Central memory CD4-positive, alpha-beta T cell (primary cell): ENCODE data around the gene SUB1.
"Not testable (repeated sequence)": the region's sequence is repeated elsewhere in the genome, so short reads cannot be mapped to it uniquely, and the experiment has no call there.

ENCODE experiments used
- DNase-seq: peaks from one replicate; pipeline ENCODE4 v3.0.0; 2022

Gene SUB1

DNA sequence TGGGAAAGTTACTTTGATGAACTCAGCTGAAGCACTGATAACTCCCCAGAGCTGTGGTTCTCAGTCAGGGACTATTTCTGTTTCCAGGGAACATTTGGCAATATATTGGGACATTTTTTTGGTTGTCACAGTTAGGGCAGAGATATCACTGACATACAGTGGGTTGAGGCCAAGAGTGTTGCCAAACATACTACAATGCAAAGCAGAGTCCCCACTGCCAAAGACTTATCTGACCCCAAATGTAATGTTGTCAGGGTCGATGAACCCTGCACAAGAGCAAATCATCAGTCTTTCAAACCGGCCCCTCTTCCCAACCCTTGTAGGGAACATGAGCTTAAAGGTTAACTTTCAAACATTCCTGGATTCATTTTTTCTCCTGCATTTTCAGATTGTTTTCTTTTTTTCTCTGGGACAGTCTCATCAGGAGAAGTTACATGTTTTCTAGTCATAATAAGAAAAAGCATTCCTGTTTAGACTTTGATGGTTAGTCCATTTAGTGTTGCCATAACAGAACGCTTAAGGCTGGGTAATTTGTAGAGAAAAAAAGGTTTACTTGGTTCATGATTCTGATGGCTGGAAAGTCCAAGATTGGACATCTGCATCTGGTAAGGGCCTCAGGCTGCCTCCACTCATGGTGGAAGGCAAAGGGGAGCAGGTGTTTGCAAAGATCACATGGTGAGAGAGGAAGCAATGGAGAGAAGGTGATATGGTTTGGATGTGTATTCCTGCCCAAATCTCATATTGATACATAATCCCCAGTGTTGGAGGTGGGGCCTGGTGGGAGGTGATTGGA is 18.8 kb upstream of the SUB1 start:
- DNase-seq = no peak

DNA sequence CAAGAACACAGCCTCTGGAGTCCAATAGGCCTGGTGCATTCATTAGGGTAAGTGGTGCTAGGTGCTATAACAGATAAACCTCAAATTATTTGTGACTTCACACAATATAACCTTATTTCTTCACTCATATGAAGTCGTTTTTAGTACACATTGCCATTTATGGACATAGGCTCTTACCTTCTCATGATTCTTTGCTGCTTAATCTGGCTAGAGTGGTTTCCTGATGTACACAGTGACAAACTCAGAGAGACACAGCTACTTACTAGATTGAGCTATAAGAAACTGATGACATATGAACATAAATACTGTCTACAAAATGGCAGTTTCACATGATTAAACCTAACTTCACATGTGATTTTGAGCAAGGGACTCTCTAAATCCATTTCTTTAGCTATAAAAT is 14.2 kb upstream of the SUB1 start:
- no peak for DNase-seq

DNA sequence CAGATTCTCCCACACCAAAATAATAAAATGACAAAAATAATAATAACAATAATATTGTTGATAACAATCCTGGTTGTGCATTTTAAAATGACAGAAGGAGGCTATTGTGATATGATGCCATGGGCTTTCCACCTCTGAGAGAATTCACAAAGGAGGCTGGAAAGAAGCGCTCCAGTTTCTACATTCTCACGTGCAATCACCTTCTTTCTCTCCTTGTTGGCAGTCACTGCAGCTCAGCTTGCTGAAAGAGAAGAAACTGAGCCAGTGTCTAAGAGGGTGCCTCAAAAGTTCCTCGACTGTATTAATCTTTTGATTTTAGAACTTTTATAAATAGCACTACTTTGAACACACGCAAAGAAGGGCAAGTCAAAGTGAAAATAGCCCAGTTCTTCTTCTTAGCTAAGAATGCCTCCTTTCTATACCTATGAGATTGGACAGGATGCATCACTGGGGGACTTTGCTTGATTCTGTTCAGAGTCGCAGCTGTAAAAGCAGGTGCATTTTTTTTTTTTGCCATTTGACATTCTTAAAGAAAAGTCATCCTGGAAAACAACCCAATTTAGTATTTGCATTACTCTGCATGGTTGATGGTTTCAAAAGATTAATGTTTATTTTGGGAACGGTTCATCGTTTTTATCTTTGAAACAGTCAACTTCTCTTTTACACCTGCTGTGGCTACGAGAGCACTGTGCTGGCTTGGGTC is 12.4 kb upstream of the SUB1 start:
- DNase-seq = no peak

DNA sequence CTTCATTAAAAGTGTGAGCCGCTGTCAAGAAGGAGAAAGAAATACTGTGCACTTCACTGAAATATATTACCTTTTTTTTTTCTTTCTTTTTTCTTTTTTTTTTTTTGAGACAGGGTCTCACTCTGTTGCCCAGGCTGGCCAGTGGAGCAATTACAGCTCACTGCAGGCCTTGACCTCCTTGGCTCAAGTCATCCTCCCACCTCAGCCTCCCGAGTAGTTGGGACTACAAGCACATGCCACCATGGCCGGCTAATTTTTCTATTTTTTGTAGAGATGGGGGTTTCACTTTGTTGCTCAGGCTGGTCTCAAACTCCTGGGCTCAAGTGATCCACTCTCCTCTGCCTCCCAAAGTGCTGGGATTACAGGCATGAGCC is 11.9 kb upstream of the SUB1 start:
- not testable (repeated sequence) for DNase-seq

DNA sequence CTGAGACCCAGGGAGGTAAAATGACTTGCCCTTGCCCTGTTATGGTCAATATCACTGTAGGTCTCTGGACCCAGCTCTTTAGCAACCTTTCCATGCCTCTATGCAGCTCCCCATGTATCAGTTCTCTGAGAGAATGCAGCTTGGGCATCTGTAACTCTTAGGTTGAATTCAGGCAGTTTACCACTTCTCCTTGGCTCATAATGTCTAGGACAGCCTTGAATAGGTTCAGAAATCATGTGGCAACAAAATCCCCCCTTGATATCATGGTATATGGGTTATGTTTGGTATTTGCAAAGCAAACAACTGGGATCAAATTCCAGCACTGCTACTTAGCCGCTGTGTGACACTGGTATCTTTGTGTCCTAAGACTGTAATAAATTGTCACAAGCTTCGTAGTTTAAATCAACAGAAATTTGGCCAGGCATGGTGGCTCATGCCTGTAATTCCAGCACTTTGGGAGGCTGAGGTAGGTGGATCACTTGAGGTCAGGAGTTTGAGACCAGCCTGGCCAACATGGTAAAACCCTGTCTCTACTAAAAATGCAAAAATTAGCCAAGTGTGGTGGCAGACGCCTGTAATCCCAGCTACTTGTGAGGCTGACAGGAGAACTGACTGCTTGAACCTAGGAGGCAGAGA is 10.7 kb upstream of the SUB1 start:
- no peak for DNase-seq

DNA sequence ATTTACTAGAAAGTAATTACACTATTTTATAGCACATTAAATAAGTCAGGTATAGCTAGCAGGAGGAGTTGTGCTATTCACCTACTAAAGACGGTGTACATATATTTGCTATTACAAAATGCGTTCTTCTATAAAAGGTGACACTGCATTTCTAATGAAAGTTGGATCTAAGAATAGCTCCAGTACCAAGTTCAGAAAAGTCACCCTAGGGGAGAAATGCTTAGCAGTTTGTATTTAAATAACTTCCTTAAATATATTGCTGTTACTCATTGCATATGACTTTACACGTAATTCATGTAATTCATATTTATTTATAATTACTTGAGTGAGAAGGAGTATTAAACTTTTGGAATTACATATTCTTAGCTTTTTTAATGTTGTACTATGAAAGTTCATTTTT is 7.0 kb upstream of the SUB1 start:
- DNase-seq = no peak

DNA sequence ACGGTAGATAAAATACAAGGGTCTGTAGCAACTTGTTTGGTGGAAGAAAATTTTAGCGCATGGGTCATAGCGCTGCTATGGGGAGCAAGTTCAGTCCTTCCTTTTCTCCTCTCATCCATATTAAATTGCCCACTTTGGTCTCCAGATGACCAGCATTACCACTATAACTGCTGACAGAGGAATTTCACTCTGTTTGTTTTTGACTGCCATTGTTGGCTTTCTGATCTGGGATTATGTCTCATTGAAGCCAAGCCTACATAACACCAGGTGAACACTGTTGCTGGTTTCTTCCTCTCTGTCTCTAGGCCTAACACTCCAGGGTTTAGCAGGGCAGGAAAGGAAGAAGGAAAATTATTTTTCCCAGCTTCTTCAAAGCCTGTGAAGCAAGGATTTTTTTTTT is 6.6 kb upstream of the SUB1 start:
- no peak for DNase-seq

DNA sequence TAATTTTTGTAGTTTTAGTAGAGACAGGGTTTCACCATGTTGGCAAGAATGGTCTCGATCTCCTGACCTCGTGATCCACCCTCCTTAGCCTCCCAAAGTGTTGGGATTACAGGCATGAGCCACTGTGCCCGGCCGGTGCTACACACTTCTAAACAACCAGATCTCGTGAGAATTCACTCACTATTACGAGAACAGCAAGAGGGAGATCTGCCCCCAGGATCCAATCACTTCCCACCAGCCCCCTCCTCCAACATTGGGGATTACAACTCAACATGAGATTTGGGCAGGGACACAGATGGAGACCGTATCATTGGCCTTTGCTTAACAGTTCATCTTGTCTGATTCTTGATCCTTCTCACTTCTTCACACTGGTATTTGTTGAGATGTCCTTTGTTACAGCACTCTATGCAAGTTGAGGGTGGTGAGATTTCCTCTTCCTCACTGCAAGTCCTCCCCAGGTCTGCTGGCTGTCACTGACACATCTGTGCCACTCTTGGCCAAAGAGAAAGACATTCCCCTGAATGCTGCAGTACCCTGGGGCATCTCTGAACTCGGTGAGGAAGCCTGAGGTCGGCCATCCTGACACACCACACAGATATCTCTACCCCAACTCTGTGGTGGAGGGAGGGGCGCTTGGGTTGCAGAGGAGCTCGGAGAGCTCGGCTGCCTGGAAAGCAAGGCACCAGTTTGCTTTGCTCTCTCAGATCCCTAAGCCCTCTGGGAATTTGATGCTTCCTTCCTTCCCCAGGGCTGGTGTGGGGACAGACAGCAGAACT is 4.2 kb upstream of the SUB1 start:
- no peak for DNase-seq

DNA sequence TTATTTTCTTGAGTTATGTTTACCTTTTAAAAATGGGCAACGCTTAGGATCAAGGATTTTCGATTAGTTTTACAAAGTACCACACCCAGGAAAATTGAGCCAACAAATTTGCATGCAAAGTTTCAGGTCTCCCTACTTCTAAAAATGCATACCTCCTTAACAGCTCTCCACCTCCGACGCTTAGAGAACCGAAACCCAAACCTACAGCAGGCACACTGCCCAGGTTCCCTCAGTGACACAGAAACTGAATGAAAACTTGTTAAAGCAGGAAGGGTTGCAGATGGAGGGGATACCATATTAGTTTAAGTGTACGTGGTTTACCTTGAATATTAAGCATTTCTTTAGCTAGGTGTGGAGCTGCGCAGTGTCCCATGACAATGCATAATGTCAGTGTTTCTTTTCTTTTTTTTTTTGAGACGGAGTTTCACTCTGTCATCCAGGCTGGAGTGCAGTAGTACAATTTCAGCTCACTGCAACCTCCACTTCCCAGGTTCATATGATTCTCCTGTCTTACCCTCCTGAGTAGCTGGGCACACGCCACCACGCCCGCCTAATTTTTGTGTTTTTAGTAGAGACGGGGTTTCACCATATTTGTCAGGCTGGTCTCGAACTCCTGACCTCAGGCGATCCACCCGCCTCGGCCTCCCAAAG is 1.6 kb upstream of the SUB1 start:
- peak; percentile 42 for DNase-seq

DNA sequence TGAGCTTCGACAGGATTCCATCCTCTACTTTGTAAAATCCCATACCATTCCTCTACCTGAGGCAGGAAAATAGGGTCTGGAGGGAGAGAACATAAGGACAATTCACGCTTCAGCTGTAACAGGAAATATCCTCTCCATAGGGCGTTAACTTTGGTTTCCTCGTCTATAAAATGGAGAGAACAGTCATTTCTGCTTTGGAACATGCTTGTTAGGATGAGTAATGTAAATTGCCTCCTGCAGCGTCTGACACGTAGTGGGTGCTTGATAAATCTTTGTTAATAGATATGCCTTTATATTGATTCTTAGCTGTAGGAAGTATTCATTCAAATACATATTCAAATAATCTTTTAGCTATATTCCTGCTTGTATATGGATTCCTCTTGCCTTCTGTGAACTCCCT is 711 bp upstream of the SUB1 start:
- no peak for DNase-seq

DNA sequence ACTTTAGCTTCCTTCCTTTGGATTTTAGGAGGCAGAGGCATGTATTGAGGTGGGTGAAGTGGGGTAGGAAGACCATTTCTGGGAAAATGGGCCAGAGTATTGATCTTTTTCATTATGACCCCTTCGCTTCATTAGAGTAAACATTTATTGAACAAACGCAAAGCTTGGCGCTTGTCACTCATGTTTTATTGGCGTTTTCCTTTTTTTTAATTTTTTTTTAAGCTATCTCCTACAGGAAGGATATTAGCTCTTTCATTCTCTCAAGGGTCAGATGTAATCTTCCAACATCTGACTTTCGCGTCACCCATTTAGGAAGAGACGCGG is 273 bp upstream of the SUB1 start:
- no peak for DNase-seq

DNA sequence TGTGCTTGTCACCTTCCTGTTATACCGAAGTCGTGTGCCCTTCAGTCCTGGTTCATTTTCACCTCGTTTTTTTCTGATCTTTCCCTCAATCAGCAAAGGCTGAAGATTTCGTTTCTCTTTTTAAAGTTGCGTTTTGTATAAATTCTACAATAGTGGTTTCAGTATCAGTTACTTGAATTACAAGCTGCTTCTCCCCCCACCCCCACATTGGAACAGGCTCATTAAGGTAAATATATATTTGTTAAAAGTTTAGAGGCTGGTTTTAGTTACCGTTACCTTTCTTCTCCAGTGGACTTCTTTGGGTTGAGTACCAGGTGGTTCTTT is 881 bp downstream of the SUB1 start:
- no peak for DNase-seq

DNA sequence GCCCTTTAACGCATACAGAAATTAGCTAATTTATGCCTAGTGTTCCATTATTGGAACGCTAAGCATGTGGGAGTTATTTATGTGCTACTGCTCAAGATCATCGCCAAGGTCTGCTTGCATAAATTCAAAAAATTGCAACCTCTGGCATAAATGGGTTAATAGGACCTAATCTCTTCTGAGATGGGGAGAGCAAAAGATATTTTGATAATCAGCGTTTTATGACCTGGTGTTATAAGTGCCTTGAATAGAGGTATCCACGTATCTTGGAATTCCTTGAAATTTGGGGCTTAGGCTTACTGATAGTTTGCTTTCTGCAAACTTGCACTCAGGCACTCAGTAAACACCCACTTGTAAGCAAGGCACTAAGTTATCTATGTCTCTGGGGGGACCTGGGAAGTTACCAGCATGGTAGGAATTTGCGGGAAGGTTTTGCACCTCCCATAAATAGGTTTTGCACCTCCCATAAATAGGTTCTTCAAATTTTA is 1.8 kb downstream of the SUB1 start:
- no peak for DNase-seq

DNA sequence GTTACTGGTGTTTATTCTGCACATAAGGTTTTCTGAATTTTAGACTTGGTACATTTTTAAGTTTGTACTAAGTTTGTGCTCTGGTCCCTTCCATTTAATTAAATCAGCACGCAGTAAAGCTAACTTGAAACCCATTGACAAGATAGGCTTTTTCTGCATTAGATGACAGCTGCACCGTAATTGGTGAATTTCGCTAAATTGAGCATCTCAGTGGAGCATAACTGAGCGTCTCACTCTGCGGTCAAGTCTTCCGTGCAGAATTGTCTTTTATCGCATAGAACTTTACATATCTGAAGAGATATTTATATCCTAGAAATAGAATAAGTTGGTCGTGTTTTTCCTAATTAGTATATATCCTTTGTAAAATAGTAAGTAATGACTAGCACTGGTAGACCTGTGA is 4.1 kb downstream of the SUB1 start:
- no peak for DNase-seq

DNA sequence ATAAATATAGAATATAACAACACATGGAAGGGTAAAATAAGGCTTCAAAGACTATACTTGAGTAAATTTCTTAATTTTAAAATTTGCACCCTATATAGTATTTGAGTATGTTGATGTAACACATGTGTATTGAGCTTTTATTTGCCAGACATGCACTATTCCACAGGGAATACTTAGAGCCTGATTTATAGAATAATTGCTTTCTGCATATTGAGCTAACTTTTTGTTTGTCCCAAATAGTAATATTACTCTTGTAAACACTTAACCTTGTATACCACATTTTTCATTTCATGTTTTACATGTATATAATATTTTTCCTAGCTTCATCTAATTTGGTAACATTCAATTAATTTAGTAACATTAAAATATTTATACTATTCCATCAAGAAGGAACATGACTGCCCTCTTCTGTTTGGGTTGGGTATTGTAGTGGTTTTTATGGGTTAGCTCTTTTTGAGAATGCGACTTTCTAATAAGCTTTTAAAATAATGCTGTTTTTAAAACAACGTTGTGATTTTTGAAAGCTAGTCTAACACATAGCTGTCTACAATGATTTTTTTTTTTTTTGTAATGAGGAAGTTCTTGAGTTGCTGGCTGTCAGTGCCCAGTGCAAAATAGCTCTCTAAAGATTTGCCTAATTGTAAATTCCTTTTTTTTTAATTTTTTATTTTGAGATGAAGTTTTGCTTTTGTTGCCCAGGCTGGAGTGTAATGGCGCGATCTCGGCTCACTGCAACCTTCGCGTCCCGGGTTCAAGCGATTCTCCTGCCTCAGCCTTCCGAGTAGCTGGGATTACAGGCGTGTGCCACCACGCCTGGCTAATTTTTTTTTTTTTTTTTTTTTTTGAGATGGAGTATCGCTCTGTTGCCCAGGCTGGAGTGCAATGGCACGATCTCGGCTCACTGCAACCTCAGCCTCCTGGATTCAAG is 4.8 kb downstream of the SUB1 start:
- DNase-seq = peak; percentile 65

DNA sequence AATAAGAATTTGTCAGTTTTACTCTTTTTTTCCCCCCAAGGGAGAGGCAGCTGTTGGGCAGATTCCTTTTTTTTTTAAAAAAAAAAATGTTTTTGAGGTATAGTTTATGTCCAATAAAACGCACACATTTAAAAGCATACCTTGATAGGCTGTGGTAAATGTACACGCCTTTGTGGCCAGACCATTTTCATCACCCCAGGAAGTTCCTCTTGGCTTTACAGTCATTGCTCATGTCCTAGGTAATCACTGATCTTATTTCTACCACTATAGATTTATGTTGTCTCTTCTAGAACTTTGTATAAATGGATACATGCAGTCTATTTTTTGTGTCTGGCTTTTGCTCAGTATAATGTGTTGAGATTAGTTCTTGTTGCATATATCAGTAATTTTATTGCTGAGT is 9.8 kb downstream of the SUB1 start:
- no peak for DNase-seq

DNA sequence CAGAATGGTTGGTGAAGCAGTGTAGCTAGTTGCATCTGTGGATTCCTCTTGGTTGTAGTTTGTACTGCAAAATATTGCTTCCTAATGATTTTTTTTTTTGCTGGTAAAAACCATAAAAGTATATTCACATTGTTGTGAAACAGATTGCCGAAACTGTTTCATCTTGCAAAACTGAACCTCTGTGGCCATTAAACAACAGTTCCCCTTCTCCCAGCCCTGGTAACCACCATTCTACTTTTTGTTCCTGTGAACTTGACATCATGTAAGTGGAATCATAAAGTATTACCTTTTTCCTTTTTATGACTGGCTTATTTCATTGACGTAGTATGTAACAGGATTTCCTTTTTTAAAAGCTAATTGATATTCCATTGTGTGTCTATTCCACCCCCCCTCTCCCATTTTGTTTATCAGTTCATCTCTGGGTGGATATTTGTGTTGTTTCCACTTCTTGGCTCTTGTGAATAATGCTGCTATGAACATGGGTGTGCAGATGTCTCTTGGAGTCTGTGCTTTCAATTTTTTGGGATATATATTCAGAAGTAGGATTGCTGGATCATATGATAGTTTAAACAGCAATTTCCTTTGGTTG is 11.8 kb downstream of the SUB1 start:
- no peak for DNase-seq

DNA sequence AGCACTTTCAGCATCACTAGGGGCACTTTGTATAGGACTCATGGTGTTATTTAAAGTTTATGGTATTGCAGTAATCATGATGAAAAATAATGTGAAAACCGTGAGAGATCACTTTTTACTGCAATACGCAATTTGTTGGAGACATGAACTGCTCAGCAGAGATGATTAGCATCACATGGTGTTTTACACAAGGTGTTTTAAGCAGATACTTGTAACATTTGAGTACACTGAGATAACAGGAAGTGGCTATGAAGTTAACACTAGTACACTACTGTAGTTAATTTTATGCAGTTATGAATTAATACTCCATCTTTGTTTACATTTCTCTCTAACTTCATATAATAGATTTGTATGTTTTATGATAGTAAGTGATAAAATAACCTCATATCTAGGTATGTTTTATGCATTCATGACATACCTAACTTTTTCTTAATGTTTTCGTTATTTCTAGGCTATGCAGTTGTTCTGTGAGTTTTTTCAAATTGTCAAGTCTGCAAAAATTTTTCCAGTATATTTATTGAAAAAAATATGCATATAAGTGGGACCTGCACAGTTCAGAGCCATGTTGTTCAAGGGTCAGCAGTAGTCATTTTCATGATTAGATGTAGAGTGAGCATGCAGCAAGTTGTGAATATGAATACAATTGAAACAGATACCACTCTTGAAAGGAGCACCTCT is 13.0 kb downstream of the SUB1 start:
- no peak for DNase-seq

DNA sequence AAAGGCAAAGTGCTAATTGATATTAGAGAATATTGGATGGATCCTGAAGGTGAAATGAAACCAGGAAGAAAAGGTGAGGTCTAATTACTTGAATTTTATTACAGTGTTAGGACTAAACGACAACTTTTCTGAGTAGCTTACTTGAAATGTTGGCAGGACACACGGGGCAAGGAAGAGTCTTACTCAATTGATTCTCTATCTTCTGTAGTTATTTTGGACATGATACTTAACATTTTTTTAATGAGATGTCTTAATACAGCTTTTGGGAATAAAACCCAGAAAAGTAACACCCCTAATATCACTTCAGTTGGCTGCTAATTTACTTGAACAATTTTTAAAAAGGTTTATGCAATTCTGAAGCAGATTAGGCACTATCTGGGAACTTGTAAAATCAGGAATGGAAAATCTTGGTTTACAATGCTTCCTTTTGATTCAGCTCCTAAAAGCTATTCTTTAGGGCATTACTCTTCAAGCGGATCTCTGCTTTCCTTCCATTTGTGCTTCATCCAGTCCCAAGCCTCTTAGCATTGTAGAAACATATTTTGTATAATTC is 13.7 kb downstream of the SUB1 start:
- no peak for DNase-seq

DNA sequence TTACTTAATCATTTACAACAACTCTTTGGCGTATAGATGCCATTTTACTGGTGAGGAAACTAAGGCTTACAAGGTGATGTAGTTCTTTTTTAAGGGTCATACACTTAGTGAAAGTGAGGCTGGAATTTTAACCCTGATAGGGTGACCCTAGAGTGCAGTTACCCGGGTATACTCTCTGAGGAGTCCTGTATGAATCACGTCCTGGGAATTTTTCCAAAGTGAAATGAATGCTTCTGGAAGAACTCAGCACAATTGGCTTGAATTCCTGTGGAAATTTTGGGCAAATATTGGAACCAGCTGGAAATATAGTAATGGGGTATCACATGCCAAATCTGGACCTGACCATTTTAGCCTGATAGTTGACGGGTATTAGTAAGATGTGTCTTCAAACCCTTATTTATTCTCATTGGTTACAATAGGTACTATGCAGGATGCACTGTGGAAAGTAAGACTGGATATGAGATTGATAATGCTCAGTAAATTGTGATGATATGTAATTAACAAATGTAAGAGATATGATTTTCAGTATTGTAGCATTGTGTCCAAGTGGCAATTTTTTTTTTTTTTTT is 14.8 kb downstream of the SUB1 start:
- DNase-seq = no peak
